A549 (cell line): ENCODE data around the gene MAL. TPM values are rescaled to one million over a fixed set of nuclear protein-coding genes. Genes with fewer than 3 reads are reported as not detected.

ENCODE experiments used
- ATAC-seq, 2 experiments: fragments of 200-7000 bp in 1 of 2; fragments of >200 bp in 1 of 2; cut with Nextera tagmentation in 1 of 2; cut with Tn5 transposase in 1 of 2; 3 replicates each; pipeline versions ENCODE4 v1.8.0 to v1.9.1; 2018 to 2020; ENCODE audit warnings: mild to moderate bottlenecking in 1 of 2, moderate library complexity in 1 of 2
- CTCF ChIA-PET: fragments of 300-600 bp; sonication (Branson Sonifier 250); formaldehyde crosslinking; extraction: SDS; loops from one replicate; lab custom pipeline; 2021; ENCODE audit warnings: antibody characterized with exemption, inconsistent platforms; lab: Yijun Ruan, JAX
- POLR2A ChIA-PET: fragments of 350-600 bp; formaldehyde crosslinking; extraction: SDS; loops from one replicate; lab custom pipeline; 2021; ENCODE audit warnings: antibody characterized with exemption, inconsistent platforms; lab: Yijun Ruan, JAX
- DNase-seq, 2 experiments: peaks; one replicate each; pipeline versions ENCODE4 v3.0.0 to v3.0.0-alpha.2; 2011 to 2016; ENCODE audit warnings: low read depth in 1 of 2, low spot score in 1 of 2
- FAIRE-seq: peaks from 2 replicates; lab custom pipeline; 2011; peaks lifted over from hg19 to GRCh38; lab: Jason Lieb, UNC
- H3K27ac ChIP-seq, 2 experiments: fragments of >200 bp; sonication (Bioruptor Twin); formaldehyde crosslinking; 3 replicates each; pipeline ENCODE4 v1.5.1; 2016 to 2017
- H3K4me1 ChIP-seq: fragments of >200 bp; sonication (Bioruptor Twin); formaldehyde crosslinking; 3 replicates; pipeline ENCODE4 v1.6.1; 2016
- H3K4me2 ChIP-seq: fragments of >200 bp; sonication (Bioruptor Twin); formaldehyde crosslinking; 3 replicates; pipeline ENCODE4 v1.6.1; 2016
- H3K4me3 ChIP-seq: fragments of >200 bp; sonication (Bioruptor Twin); formaldehyde crosslinking; 3 replicates; pipeline ENCODE4 v1.5.1; 2016
- H3K9me3 ChIP-seq: fragments of >200 bp; sonication (Bioruptor Twin); formaldehyde crosslinking; 3 replicates; pipeline ENCODE4 v1.6.1; 2016
- BHLHE40 ChIP-seq: IDR thresholded peaks from 2 replicates; pipeline ENCODE4 v1.6.1; 2012; ENCODE audit warnings: low read depth, low read length, inconsistent platforms
- CBX2 ChIP-seq: fragments of 200-600 bp; sonication (generic); IDR thresholded peaks from 2 replicates; pipeline ENCODE4 v1.6.1; 2016; ENCODE audit warnings: low read depth, mild to moderate bottlenecking, borderline replicate concordance
- CBX8 ChIP-seq: fragments of 200-600 bp; sonication (generic); IDR thresholded peaks from 2 replicates; pipeline ENCODE4 v1.6.1; 2016
- CHD2 ChIP-seq: fragments of 150-350 bp; IDR thresholded peaks from 2 replicates; pipeline ENCODE4 v1.6.1; 2014; ENCODE audit warnings: low read length; ENCODE audit not compliant: partially characterized antibody
- CHD4 ChIP-seq: fragments of 200-600 bp; sonication (generic); IDR thresholded peaks from 2 replicates; pipeline ENCODE4 v1.6.1; 2016; ENCODE audit warnings: antibody characterized with exemption, mild to moderate bottlenecking, borderline replicate concordance
- EHMT2 ChIP-seq: fragments of 200-600 bp; sonication (generic); IDR thresholded peaks from 2 replicates; pipeline ENCODE4 v1.6.1; 2016; ENCODE audit warnings: antibody characterized with exemption, low read depth, mild to moderate bottlenecking, moderate library complexity
- ESRRA ChIP-seq: fragments of 150-350 bp; IDR thresholded peaks from 2 replicates; pipeline ENCODE4 v1.6.1; 2014; ENCODE audit warnings: mild to moderate bottlenecking, low read length, borderline replicate concordance
- FOSL2 ChIP-seq, 2 experiments: fragments of 450-650 bp in 1 of 2; fragments of >200 bp in 1 of 2; sonication (Bioruptor Twin) in 1 of 2; formaldehyde crosslinking; IDR thresholded peaks; 2 replicates each; pipeline versions ENCODE4 v1.5.0 to v1.6.1; 2016 to 2020; ENCODE audit warnings: mild to moderate bottlenecking in 1 of 2, moderate library complexity in 1 of 2
- GATA3 ChIP-seq: IDR thresholded peaks from 2 replicates; pipeline ENCODE4 v1.6.1; 2012; ENCODE audit warnings: borderline replicate concordance
- HDAC2 ChIP-seq: fragments of 200-600 bp; sonication (generic); IDR thresholded peaks from 2 replicates; pipeline ENCODE4 v1.6.1; 2016
- HOXA7 ChIP-seq: fragments of 250-450 bp; sonication (Bioruptor Pico); IDR thresholded peaks from 2 replicates; pipeline ENCODE4 v1.5.0; 2020; ENCODE audit warnings: mild to moderate bottlenecking, moderate library complexity
- HOXB5 ChIP-seq: fragments of 250-450 bp; sonication (Bioruptor Pico); IDR thresholded peaks from 2 replicates; pipeline ENCODE4 v1.5.0; 2020; ENCODE audit warnings: mild to moderate bottlenecking, moderate library complexity
- JUN ChIP-seq, 2 experiments: fragments of >200 bp; sonication (Bioruptor Twin); formaldehyde crosslinking; IDR thresholded peaks; 2 replicates in 1 of 2; 3 replicates in 1 of 2; pipeline ENCODE4 v1.6.1; 2016 to 2017
- JUNB ChIP-seq: fragments of >200 bp; sonication (Bioruptor Twin); formaldehyde crosslinking; IDR thresholded peaks from 2 replicates; pipeline ENCODE4 v1.6.1; 2016
- MAFK ChIP-seq: fragments of 450-650 bp; IDR thresholded peaks from 2 replicates; pipeline ENCODE4 v1.6.1; 2014; ENCODE audit not compliant: partially characterized antibody
- MYC ChIP-seq: IDR thresholded peaks from 2 replicates; pipeline ENCODE4 v1.6.1; 2012; ENCODE audit warnings: mild to moderate bottlenecking, inconsistent platforms, low read length, improper control_type of control experiment, borderline replicate concordance
- NPAS2 ChIP-seq: fragments of 250-450 bp; sonication (Bioruptor Pico); IDR thresholded peaks from 2 replicates; pipeline ENCODE4 v1.8.0; 2022; ENCODE audit warnings: mild to moderate bottlenecking, moderate library complexity, borderline replicate concordance
- NR3C1 ChIP-seq: fragments of >200 bp; sonication (Bioruptor Twin); formaldehyde crosslinking; IDR thresholded peaks from 3 replicates; pipeline ENCODE4 v1.6.1; 2017
- RNF2 ChIP-seq: fragments of 200-600 bp; sonication (generic); IDR thresholded peaks from 2 replicates; pipeline ENCODE4 v1.6.1; 2016; ENCODE audit warnings: low read depth, mild to moderate bottlenecking, antibody characterized with exemption, moderate library complexity, borderline replicate concordance
- SMC3 ChIP-seq: fragments of >200 bp; sonication (Bioruptor Twin); formaldehyde crosslinking; IDR thresholded peaks from 3 replicates; pipeline ENCODE4 v1.6.1; 2018; ENCODE audit warnings: inconsistent platforms
- TFCP2L1 ChIP-seq: fragments of 250-450 bp; sonication (Bioruptor Pico); IDR thresholded peaks from 2 replicates; pipeline ENCODE4 v1.5.0; 2021; ENCODE audit warnings: mild to moderate bottlenecking
- TP53 ChIP-seq: fragments of 250-450 bp; sonication (Bioruptor Pico); IDR thresholded peaks from 2 replicates; pipeline ENCODE4 v1.5.0; 2021; ENCODE audit warnings: mild to moderate bottlenecking, moderate library complexity
- WGBS: methylation state at CpG from one replicate; pipeline ENCODE4 v1.1.6; 2017; ENCODE audit errors: missing lambda C conversion rate; 5-methylcytosine and 5-hydroxymethylcytosine counted together
- polyA plus RNA-seq, 4 experiments: library from polyadenylated mRNA; depleted of rRNA in 3 of 4; stranded (reverse); fragments of >200 nt; fragmentation: RNase III in 1 of 4; extraction: RNeasy Plus Mini Kit Qiagen cat#74134 plus additional on column Dnase treatment in 1 of 4; gene quantifications; 2 replicates in 3 of 4; 3 replicates in 1 of 4; pipeline ENCODE4 v1.2.3, GENCODE V29; 2011 to 2017
- TF ChIP-seq, protein P1 (sequence below): fragments of >200 bp; sonication (Bioruptor Twin); formaldehyde crosslinking; IDR thresholded peaks from 3 replicates; pipeline ENCODE4 v1.5.1; 2016
- TF ChIP-seq, protein P2 (sequence below): IDR thresholded peaks from 2 replicates; pipeline ENCODE4 v1.6.1; 2012
- TF ChIP-seq, protein P3 (sequence below): fragments of 150-350 bp; IDR thresholded peaks from 2 replicates; pipeline ENCODE4 v1.6.1; 2014; ENCODE audit warnings: low read depth, mild to moderate bottlenecking, low read length
- TF ChIP-seq, protein P4 (sequence below): IDR thresholded peaks from 2 replicates; pipeline ENCODE4 v1.6.1; 2012; ENCODE audit warnings: low read depth, borderline replicate concordance
- TF ChIP-seq, protein P5 (sequence below): fragments of 250-450 bp; sonication (Bioruptor Pico); IDR thresholded peaks from 2 replicates; pipeline ENCODE4 v1.5.0; 2020; ENCODE audit warnings: low read depth, mild to moderate bottlenecking, moderate library complexity

Gene MAL
- polyA plus RNA-seq, 2 of the 4 experiments (the other 2 are of a cell fraction), result not detected

DNA sequence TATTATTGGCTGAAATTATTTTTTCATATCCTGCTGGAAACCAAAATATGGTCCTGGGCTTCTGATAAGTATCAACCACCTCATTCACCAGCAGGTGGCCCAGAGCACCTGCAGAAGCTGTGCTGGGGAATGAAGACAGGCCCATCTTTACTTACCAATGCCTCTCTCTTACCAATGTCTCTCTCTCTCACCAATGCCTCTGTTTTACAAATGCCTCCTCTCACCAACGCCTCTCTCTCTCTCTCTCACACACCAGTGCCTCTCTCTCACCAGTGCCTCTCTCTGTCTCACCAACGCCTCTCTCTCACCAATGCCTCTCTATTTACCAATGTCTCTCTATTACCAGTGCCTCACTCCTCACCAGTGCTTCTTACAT, 2.3 kb upstream of the MAL start:
- H3K4me2 ChIP-seq, result no peak overlapping the region
- POLR2A ChIA-PET, result no interaction called here
- FAIRE-seq, result no peak
- H3K9me3 ChIP-seq, result no peaks in the 10 kb centered on the region
- DNase-seq, result peak in 1 of 2 experiments; percentile 40
- no peak for TF ChIP-seq HOXB5 (CRISPR knock-in tag)
- 0 out of 3 replicates have a peak, but pooled peaks have one; percentile 12 for TF ChIP-seq SMC3
- TF ChIP-seq, protein P1, sequence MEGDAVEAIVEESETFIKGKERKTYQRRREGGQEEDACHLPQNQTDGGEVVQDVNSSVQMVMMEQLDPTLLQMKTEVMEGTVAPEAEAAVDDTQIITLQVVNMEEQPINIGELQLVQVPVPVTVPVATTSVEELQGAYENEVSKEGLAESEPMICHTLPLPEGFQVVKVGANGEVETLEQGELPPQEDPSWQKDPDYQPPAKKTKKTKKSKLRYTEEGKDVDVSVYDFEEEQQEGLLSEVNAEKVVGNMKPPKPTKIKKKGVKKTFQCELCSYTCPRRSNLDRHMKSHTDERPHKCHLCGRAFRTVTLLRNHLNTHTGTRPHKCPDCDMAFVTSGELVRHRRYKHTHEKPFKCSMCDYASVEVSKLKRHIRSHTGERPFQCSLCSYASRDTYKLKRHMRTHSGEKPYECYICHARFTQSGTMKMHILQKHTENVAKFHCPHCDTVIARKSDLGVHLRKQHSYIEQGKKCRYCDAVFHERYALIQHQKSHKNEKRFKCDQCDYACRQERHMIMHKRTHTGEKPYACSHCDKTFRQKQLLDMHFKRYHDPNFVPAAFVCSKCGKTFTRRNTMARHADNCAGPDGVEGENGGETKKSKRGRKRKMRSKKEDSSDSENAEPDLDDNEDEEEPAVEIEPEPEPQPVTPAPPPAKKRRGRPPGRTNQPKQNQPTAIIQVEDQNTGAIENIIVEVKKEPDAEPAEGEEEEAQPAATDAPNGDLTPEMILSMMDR, result peak; percentile 18; the same call in 1 of the 3 replicates
- H3K4me1 ChIP-seq, result 0 out of 3 replicates have a peak, but pooled peaks cover 3% of the 10 kb centered on the region
- H3K4me3 ChIP-seq, result no peak overlapping the region
- H3K27ac ChIP-seq, result no peak overlapping the region
- CTCF ChIA-PET, result interaction anchor here (0.8 to 3.8 kb wide), 23 partner anchors 10 to 163 kb away, joined by 3 to 29 read pairs (median 4); no protein-coding TSS in a partner anchor
- 14% methylated on average over 2 of the region's 2 CpGs for WGBS
- peak in 1 of 2 experiments; percentile 61; a peak in 3 of 6 replicates for ATAC-seq

DNA sequence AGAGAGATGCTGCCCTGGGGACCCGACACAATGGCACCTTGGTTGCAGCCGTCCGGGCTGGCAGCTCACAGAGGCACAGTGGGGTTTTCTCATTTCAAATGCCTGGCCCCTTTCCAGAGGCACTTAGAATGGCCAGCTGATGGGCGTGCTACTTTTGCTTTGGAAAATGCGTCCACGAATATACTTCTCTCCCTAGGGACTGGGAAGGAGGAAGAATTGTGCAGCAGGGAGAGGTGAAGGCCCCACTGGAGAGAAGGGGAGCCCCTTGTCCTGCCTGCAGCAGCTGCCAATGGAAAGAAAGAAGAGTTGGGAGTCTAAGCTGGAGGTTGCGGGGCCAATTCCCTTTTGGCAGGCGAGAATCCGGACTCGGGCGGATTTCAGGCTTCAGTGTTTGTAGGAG, 1.1 kb upstream of the MAL start:
- Histone ChIP-seq H3K4me1 (0 out of 3 replicates have a peak, but pooled peaks cover 3% of the 10 kb centered on the region), H3K9me3 (no peaks in the 10 kb centered on the region), H3K4me2 (no peak overlapping the region), H3K27ac (no peak overlapping the region), H3K4me3 (no peak overlapping the region)
- TF ChIP-seq CHD2 (no peak), JUNB (no peak), HDAC2 (no peak), HOXA7 (CRISPR knock-in tag) (no peak), TP53 (CRISPR knock-in tag) (no peak), GATA3 (no peak), CHD4 (no peak), MAFK (no peak)
- TF ChIP-seq, protein P2, sequence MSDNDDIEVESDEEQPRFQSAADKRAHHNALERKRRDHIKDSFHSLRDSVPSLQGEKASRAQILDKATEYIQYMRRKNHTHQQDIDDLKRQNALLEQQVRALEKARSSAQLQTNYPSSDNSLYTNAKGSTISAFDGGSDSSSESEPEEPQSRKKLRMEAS, result no peak
- TF ChIP-seq, protein P3, sequence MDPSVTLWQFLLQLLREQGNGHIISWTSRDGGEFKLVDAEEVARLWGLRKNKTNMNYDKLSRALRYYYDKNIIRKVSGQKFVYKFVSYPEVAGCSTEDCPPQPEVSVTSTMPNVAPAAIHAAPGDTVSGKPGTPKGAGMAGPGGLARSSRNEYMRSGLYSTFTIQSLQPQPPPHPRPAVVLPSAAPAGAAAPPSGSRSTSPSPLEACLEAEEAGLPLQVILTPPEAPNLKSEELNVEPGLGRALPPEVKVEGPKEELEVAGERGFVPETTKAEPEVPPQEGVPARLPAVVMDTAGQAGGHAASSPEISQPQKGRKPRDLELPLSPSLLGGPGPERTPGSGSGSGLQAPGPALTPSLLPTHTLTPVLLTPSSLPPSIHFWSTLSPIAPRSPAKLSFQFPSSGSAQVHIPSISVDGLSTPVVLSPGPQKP, result no peak
- ChIA-PET CTCF (interaction anchor here (0.8 to 3.8 kb wide), 11 partner anchors 9 to 91 kb away, joined by 3 to 29 read pairs (median 8); no protein-coding TSS in a partner anchor), POLR2A (no interaction called here)
- ATAC-seq (no peak), FAIRE-seq (no peak), DNase-seq (no peak)
- 69% methylated on average over 11 of the region's 11 CpGs for WGBS

DNA sequence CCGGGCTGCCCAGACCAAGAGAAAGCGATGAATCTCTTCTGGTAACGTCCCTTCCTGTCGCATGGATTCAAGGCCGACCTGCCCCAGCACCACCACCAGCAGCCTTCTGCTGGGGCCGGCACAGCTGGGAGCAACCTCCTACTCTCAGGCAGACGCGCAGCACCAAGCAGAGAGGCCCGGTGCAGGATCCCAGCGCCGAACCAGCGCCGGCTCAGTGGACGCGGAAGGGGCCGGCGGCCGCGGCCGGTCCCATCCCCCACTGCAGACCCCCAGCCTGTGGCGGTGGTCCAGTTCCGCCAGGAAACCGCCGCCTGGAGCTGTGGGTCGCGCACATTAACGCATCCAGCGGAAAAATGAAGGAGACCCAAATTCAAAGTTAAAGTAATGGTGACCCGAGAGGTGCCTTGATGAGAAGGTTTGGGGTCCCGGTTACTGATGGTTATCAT, 525 bp upstream of the MAL start:
- no peaks in the 10 kb centered on the region for H3K9me3 ChIP-seq
- no peak overlapping the region for H3K27ac ChIP-seq
- CTCF ChIA-PET, result interaction anchor here (0.9 to 3.8 kb wide), 4 partner anchors 12 to 90 kb away, joined by 4 to 26 read pairs (median 11); no protein-coding TSS in a partner anchor
- peak overlapping the region; percentile 84 for H3K4me2 ChIP-seq
- ATAC-seq (no peak), DNase-seq (no peak), FAIRE-seq (no peak)
- POLR2A ChIA-PET, result no interaction called here
- H3K4me1 ChIP-seq, result 0 out of 3 replicates have a peak, but pooled peaks cover 3% of the 10 kb centered on the region
- WGBS, result 75% methylated on average over 23 of the region's 30 CpGs
- peak overlapping the region; percentile 49; the same call in 1 of the 3 replicates for H3K4me3 ChIP-seq
- TF ChIP-seq GATA3 (no peak), ESRRA (no peak), BHLHE40 (no peak), MYC (no peak), RNF2 (no peak), FOSL2 (IDR thresholded peaks at IDR 0.05) (no peak), FOSL2 (CRISPR knock-in tag; IDR thresholded peaks at IDR 0.05) (no peak), JUN (IDR thresholded peaks at IDR 0.05) (no peak), NPAS2 (CRISPR knock-in tag) (no peak), CBX2 (no peak), TFCP2L1 (no peak), NR3C1 (no peak), CHD4 (no peak), CBX8 (no peak), EHMT2 (no peak), HDAC2 (no peak)
- TF ChIP-seq, protein P1, result no peak
- TF ChIP-seq, protein P4, sequence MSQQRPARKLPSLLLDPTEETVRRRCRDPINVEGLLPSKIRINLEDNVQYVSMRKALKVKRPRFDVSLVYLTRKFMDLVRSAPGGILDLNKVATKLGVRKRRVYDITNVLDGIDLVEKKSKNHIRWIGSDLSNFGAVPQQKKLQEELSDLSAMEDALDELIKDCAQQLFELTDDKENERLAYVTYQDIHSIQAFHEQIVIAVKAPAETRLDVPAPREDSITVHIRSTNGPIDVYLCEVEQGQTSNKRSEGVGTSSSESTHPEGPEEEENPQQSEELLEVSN, result no peak
- TF ChIP-seq, protein P5, sequence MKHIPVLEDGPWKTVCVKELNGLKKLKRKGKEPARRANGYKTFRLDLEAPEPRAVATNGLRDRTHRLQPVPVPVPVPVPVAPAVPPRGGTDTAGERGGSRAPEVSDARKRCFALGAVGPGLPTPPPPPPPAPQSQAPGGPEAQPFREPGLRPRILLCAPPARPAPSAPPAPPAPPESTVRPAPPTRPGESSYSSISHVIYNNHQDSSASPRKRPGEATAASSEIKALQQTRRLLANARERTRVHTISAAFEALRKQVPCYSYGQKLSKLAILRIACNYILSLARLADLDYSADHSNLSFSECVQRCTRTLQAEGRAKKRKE (CRISPR knock-in tag), result no peak
